Endothelial cell of umbilical vein (primary cell): ENCODE data around the gene LAMA5. TPM values are rescaled to one million over a fixed set of nuclear protein-coding genes. Genes with fewer than 3 reads are reported as not detected.

Experiments
- BruUV-seq: library from RNA; stranded (reverse); fragments of 400-500 nt; replicated peaks from 2 replicates; lab custom pipeline; 2021; lab: Mats Ljungman, UMichigan
- CTCF ChIA-PET: fragments of 300-600, 350-600 bp; sonication (Branson Sonifier 250); formaldehyde crosslinking; loops from one replicate; lab custom pipeline; 2021; ENCODE audit warnings: antibody characterized with exemption, inconsistent platforms; lab: Charles Lee
- POLR2A ChIA-PET: fragments of 300-600, 350-600 bp; sonication (Branson Sonifier 250); formaldehyde crosslinking; loops from one replicate; lab custom pipeline; 2021; ENCODE audit warnings: antibody characterized with exemption, inconsistent platforms; lab: Charles Lee
- DNase-seq: peaks from one replicate; pipeline ENCODE4 v3.0.0-alpha.2; 2011; ENCODE audit warnings: low read depth, low spot score
- FAIRE-seq: peaks from 2 replicates; lab custom pipeline; 2011; peaks lifted over from hg19 to GRCh38; lab: Jason Lieb, UNC
- H2AFZ ChIP-seq: 2 replicates; pipeline ENCODE4 v1.6.0; 2012; ENCODE audit warnings: low read depth, low read length, control low read depth, inconsistent platforms
- H3K27ac ChIP-seq: 2 replicates; pipeline ENCODE4 v1.5.1; 2011; ENCODE audit warnings: low read depth, mild to moderate bottlenecking, control low read depth, low read length, moderate library complexity; ENCODE audit not compliant: insufficient read depth
- H3K27me3 ChIP-seq, 2 experiments: 2 replicates each; pipeline versions ENCODE4 v1.6.0 to v1.6.1; 2011; ENCODE audit warnings: low read length in 2 of 2, mixed read lengths in 1 of 2; ENCODE audit not compliant: control insufficient read depth in 2 of 2, insufficient read depth in 2 of 2
- H3K36me3 ChIP-seq, 2 experiments: 2 replicates in 1 of 2; 3 replicates in 1 of 2; pipeline ENCODE4 v1.5.1; 2011; ENCODE audit warnings: low read length in 2 of 2, mild to moderate bottlenecking in 1 of 2, moderate library complexity in 1 of 2; ENCODE audit not compliant: control insufficient read depth in 2 of 2, insufficient read depth in 2 of 2; ENCODE audit errors: extremely low read depth in 1 of 2
- H3K4me1 ChIP-seq: 3 replicates; pipeline ENCODE4 v1.5.1; 2011; ENCODE audit warnings: mild to moderate bottlenecking, low read length; ENCODE audit not compliant: control insufficient read depth, insufficient read depth; ENCODE audit errors: extremely low read depth
- H3K4me2 ChIP-seq: 2 replicates; pipeline ENCODE4 v1.6.1; 2011; ENCODE audit warnings: low read length, control low read depth, mixed read lengths; ENCODE audit not compliant: insufficient read depth
- H3K4me3 ChIP-seq, 3 experiments: fragments of 200-600 bp in 1 of 3; sonication (generic), shearing (Covaris generic) in 1 of 3; replicated peaks in 1 of 3; 2 replicates each; pipeline ENCODE4 v1.5.1; 2011 to 2016; ENCODE audit warnings: control low read depth in 3 of 3, low read length in 3 of 3, mild to moderate bottlenecking in 2 of 3, inconsistent platforms in 1 of 3, low read depth in 1 of 3, moderate library complexity in 1 of 3; ENCODE audit not compliant: insufficient read depth in 1 of 3
- H3K79me2 ChIP-seq: 2 replicates; pipeline ENCODE4 v1.6.0; 2012; ENCODE audit warnings: low read length, inconsistent platforms; ENCODE audit not compliant: control insufficient read depth, insufficient read depth
- H3K9ac ChIP-seq: replicated peaks from 2 replicates; pipeline ENCODE3; 2011; ENCODE audit warnings: low read length, control low read depth; ENCODE audit not compliant: insufficient read depth; ENCODE audit errors: extremely low read depth
- H3K9me1 ChIP-seq: replicated peaks from 3 replicates; pipeline ENCODE4 v1.6.0; 2011; ENCODE audit warnings: mild to moderate bottlenecking, low read length; ENCODE audit not compliant: control insufficient read depth, insufficient read depth; ENCODE audit errors: extremely low read depth
- H3K9me3 ChIP-seq: replicated peaks from 2 replicates; pipeline ENCODE4 v1.5.1; 2012; ENCODE audit warnings: low read length, inconsistent platforms; ENCODE audit not compliant: control insufficient read depth, insufficient read depth
- H4K20me1 ChIP-seq: replicated peaks from 2 replicates; pipeline ENCODE3; 2011; ENCODE audit warnings: mild to moderate bottlenecking, low read length; ENCODE audit not compliant: control insufficient read depth, insufficient read depth; ENCODE audit errors: extremely low read depth
- CTCF ChIP-seq, 2 donors: IDR thresholded peaks; 1 replicate in 1 of 2; 2 replicates in 1 of 2; pipeline ENCODE4 v1.5.1; 2011; ENCODE audit warnings: low read length in 2 of 2, mild to moderate bottlenecking in 2 of 2, moderate library complexity in 2 of 2, control low read depth in 1 of 2, inconsistent platforms in 1 of 2, low read depth in 1 of 2; ENCODE audit not compliant: insufficient read depth in 1 of 2; ENCODE audit errors: extremely low read depth in 1 of 2
- MYC ChIP-seq: IDR thresholded peaks from one replicate; pipeline ENCODE4 v1.6.1; 2011; ENCODE audit warnings: mild to moderate bottlenecking, low read depth, low read length
- POLR2AphosphoS5 ChIP-seq: IDR thresholded peaks from 2 replicates; pipeline ENCODE4 v1.6.1; 2012; ENCODE audit warnings: low read depth, mild to moderate bottlenecking, control low read depth, low read length, moderate library complexity; ENCODE audit not compliant: insufficient read depth
- dilution Hi-C: fragments of 300-500 bp; cut with MboI; formaldehyde crosslinking; loops from one replicate; pipeline ENCODE4 v1.15.0; 2019; ENCODE audit warnings: low sequenced_read_pairs; ENCODE audit not compliant: extremely low pct_ligation_motif_present
- intact Hi-C: fragments of 100-400 bp; cut with micrococcal nuclease; formaldehyde crosslinking; loops from one replicate; pipeline ENCODE4 v1.10.0; 2022
- polyA plus RNA-seq, 4 experiments: library from polyadenylated mRNA; depleted of rRNA in 3 of 4; stranded (reverse) in 3 of 4; unstranded in 1 of 4; fragments of >200 nt; gene quantifications; 2 replicates each; pipeline versions ENCODE4 v1.2.1 to v1.2.3, GENCODE V29; 2011 to 2012; ENCODE audit warnings: missing spikeins in 1 of 4
- total RNA-seq: library from RNA; stranded (reverse); gene quantifications from 2 replicates; pipeline ENCODE4 v1.2.3, GENCODE V29; 2021

Gene LAMA5
- total and polyA plus RNA-seq, 2 donors (not counting 3 experiments of a cell fraction or from before 2014, with no cell fraction given) = 24.0 to 145 TPM

- intact Hi-C loops = loop anchor here (1.0 to 10.0 kb wide), 10 partner anchors 57 to 493 kb away; partner anchors contain the start of genes MRGBP, OSBPL2 and RPS21
- peaks cover 8 to 18% of the 10 kb centered on the region in 2 experiments for H3K36me3 ChIP-seq
- ChIA-PET CTCF (interaction anchor here (0.6 to 8.1 kb wide), 12 partner anchors 57 to 291 kb away, joined by 3 to 113 read pairs (median 6); partner anchors contain the start of genes LAMA5 and RPS21), POLR2A (interaction anchor here (0.5 kb wide), 1 partner anchor 77 kb away, joined by 3 read pairs; no protein-coding TSS in a partner anchor)
- peak; percentile 90 for DNase-seq
- H3K9me3 ChIP-seq = no peaks in the 10 kb centered on the region
- TF ChIP-seq MYC (no peak), POLR2AphosphoS5 (peak; percentile 47), CTCF (IDR thresholded peaks at IDR 0.05; ENCODE audit: extremely low read depth in 1 of 2, insufficient read depth in 1 of 2, low read depth in 1 of 2, low read length in 2 of 2) (peak; percentile 81 to 94)
- no peaks in the 10 kb centered on the region for H3K9me1 ChIP-seq
- no peak for FAIRE-seq
- H3K4me2 ChIP-seq = peak overlapping the region; percentile 11
- no peaks in the 10 kb centered on the region for H3K27me3 ChIP-seq
- peak overlapping the region in 2 of 3 experiments; percentile 32 to 73 for H3K4me3 ChIP-seq
- H3K27ac ChIP-seq = peak overlapping the region; percentile 84
- H4K20me1 ChIP-seq = no peaks in the 10 kb centered on the region
- peaks cover 38% of the 10 kb centered on the region for H3K79me2 ChIP-seq
- dilution Hi-C loops = no loop called here
- peaks cover 21% of the 10 kb centered on the region for H3K4me1 ChIP-seq
- H2AFZ ChIP-seq = no peak overlapping the region
- peak overlapping the region; percentile 91 for H3K9ac ChIP-seq
- no TSS peak for BruUV-seq
Observed at GRCh38 chr20:62301773-62302340, 65.3 kb downstream of the LAMA5 start.
